ENCODE results near the gene CYP2C18. TPM values are rescaled to one million over a fixed set of nuclear protein-coding genes. Genes with fewer than 3 reads are reported as not detected.
"Not testable (repeated sequence)": the region's sequence is repeated elsewhere in the genome, so short reads cannot be mapped to it uniquely, and the experiment has no call there.

Gene CYP2C18
- polyA plus RNA-seq, 1 donor from 2014 or later: not detected

GRCh38 chr10:94678475-94678874 lies 5.1 kb upstream of the CYP2C18 start:
- no peak overlapping the region for H3K27ac ChIP-seq (ENCODE audit: low read length)
- TF ChIP-seq SMC3 (conservative IDR thresholded peaks at IDR 0.05; ENCODE audit: poor library complexity) (no peak), TAF1 (IDR thresholded peaks at IDR 0.05; ENCODE audit: low read depth) (no peak), RAD21 (conservative IDR thresholded peaks at IDR 0.05) (no peak), CTCF (IDR thresholded peaks at IDR 0.05; ENCODE audit: poor library complexity, severe bottlenecking) (no peak), EZH2 (IDR thresholded peaks at IDR 0.05; ENCODE audit: borderline replicate concordance, insufficient read depth, low read length, poor library complexity, severe bottlenecking) (no peak), EP300 (conservative IDR thresholded peaks at IDR 0.05; ENCODE audit: poor library complexity, severe bottlenecking) (no peak), MXI1 (conservative IDR thresholded peaks at IDR 0.05; ENCODE audit: poor library complexity, severe bottlenecking) (no peak), POLR2AphosphoS5 (IDR thresholded peaks at IDR 0.05) (no peak)
- TF ChIP-seq, protein P1, sequence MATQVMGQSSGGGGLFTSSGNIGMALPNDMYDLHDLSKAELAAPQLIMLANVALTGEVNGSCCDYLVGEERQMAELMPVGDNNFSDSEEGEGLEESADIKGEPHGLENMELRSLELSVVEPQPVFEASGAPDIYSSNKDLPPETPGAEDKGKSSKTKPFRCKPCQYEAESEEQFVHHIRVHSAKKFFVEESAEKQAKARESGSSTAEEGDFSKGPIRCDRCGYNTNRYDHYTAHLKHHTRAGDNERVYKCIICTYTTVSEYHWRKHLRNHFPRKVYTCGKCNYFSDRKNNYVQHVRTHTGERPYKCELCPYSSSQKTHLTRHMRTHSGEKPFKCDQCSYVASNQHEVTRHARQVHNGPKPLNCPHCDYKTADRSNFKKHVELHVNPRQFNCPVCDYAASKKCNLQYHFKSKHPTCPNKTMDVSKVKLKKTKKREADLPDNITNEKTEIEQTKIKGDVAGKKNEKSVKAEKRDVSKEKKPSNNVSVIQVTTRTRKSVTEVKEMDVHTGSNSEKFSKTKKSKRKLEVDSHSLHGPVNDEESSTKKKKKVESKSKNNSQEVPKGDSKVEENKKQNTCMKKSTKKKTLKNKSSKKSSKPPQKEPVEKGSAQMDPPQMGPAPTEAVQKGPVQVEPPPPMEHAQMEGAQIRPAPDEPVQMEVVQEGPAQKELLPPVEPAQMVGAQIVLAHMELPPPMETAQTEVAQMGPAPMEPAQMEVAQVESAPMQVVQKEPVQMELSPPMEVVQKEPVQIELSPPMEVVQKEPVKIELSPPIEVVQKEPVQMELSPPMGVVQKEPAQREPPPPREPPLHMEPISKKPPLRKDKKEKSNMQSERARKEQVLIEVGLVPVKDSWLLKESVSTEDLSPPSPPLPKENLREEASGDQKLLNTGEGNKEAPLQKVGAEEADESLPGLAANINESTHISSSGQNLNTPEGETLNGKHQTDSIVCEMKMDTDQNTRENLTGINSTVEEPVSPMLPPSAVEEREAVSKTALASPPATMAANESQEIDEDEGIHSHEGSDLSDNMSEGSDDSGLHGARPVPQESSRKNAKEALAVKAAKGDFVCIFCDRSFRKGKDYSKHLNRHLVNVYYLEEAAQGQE (IDR thresholded peaks at IDR 0.05; ENCODE audit: borderline replicate concordance): no peak

GRCh38 chr10:94680544-94680943 lies 3.0 kb upstream of the CYP2C18 start:
- H3K9me2 ChIP-seq (ENCODE audit: insufficient read depth, low read length): no peaks in the 10 kb centered on the region
- no peaks in the 10 kb centered on the region for H3K27me3 ChIP-seq (ENCODE audit: insufficient read depth, low read depth, low read length)
- H3K4me2 ChIP-seq (ENCODE audit: low read length): no peak overlapping the region
- H3K9ac ChIP-seq (ENCODE audit: low read length): no peak overlapping the region
- no peak overlapping the region for H2AFZ ChIP-seq (ENCODE audit: low read depth, low read length)
- no peaks in the 10 kb centered on the region for H3K79me2 ChIP-seq (replicated peaks; ENCODE audit: insufficient read depth, low read length)
- no peaks in the 10 kb centered on the region for H3K36me3 ChIP-seq (ENCODE audit: insufficient read depth, low read length)
- TF ChIP-seq TAF1 (IDR thresholded peaks at IDR 0.05; ENCODE audit: low read depth) (no peak), MXI1 (conservative IDR thresholded peaks at IDR 0.05; ENCODE audit: poor library complexity, severe bottlenecking) (no peak), POLR2AphosphoS5 (IDR thresholded peaks at IDR 0.05) (no peak), EZH2 (IDR thresholded peaks at IDR 0.05; ENCODE audit: borderline replicate concordance, insufficient read depth, low read length, poor library complexity, severe bottlenecking) (no peak), EP300 (conservative IDR thresholded peaks at IDR 0.05; ENCODE audit: poor library complexity, severe bottlenecking) (no peak), RAD21 (conservative IDR thresholded peaks at IDR 0.05) (no peak), CTCF (IDR thresholded peaks at IDR 0.05; ENCODE audit: poor library complexity, severe bottlenecking) (no peak), SMC3 (conservative IDR thresholded peaks at IDR 0.05; ENCODE audit: poor library complexity) (no peak)
- TF ChIP-seq, protein P1 (IDR thresholded peaks at IDR 0.05; ENCODE audit: borderline replicate concordance): no peak
- no peak overlapping the region for H3K27ac ChIP-seq (ENCODE audit: low read length)
- no peaks in the 10 kb centered on the region for H3F3A ChIP-seq (ENCODE audit: insufficient read depth, low read length, poor library complexity, severe bottlenecking)
- H4K20me1 ChIP-seq (ENCODE audit: insufficient read depth): no peaks in the 10 kb centered on the region
- H3K4me3 ChIP-seq (ENCODE audit: low read length): no peak overlapping the region
- no peaks in the 10 kb centered on the region for H3K9me3 ChIP-seq (ENCODE audit: low read length)

More at GRCh38 chr10:94678475-94678874, 5.1 kb upstream of the CYP2C18 start:
- no peak overlapping the region for H3K9ac ChIP-seq (ENCODE audit: low read length)
- no peak overlapping the region for H3K4me3 ChIP-seq (ENCODE audit: low read length)
- no peaks in the 10 kb centered on the region for H3K27me3 ChIP-seq (ENCODE audit: insufficient read depth, low read depth, low read length)
- no peaks in the 10 kb centered on the region for H3K9me3 ChIP-seq (ENCODE audit: low read length)
- H3K36me3 ChIP-seq (ENCODE audit: insufficient read depth, low read length): no peaks in the 10 kb centered on the region
- no peaks in the 10 kb centered on the region for H3K79me2 ChIP-seq (replicated peaks; ENCODE audit: insufficient read depth, low read length)
- H3K9me2 ChIP-seq (ENCODE audit: insufficient read depth, low read length): no peaks in the 10 kb centered on the region
- no peak overlapping the region for H3K4me2 ChIP-seq (ENCODE audit: low read length)
- no peaks in the 10 kb centered on the region for H4K20me1 ChIP-seq (ENCODE audit: insufficient read depth)
- no peak overlapping the region for H2AFZ ChIP-seq (ENCODE audit: low read depth, low read length)
- H3F3A ChIP-seq (ENCODE audit: insufficient read depth, low read length, poor library complexity, severe bottlenecking): no peaks in the 10 kb centered on the region

- H3K4me2 ChIP-seq (ENCODE audit: low read length); H2AFZ ChIP-seq (ENCODE audit: low read depth, low read length); H3K9me2 ChIP-seq (ENCODE audit: insufficient read depth, low read length); H3K4me3 ChIP-seq (ENCODE audit: low read length); H4K20me1 ChIP-seq (ENCODE audit: insufficient read depth); H3K27ac ChIP-seq (ENCODE audit: low read length); H3K36me3 ChIP-seq (ENCODE audit: insufficient read depth, low read length); H3K9ac ChIP-seq (ENCODE audit: low read length); H3K9me3 ChIP-seq (ENCODE audit: low read length); H3K27me3 ChIP-seq (ENCODE audit: insufficient read depth, low read depth, low read length); H3F3A ChIP-seq (ENCODE audit: insufficient read depth, low read length, poor library complexity, severe bottlenecking); H3K79me2 ChIP-seq (replicated peaks; ENCODE audit: insufficient read depth, low read length): not testable (repeated sequence)
These were observed 893 bp upstream of the CYP2C18 start for GRCh38 chr10:94682636-94683035.
